HG03139 (cell line): Measurements from ENCODE around the gene PLA2G10.
"Not testable (repeated sequence)": the region's sequence is repeated elsewhere in the genome, so short reads cannot be mapped to it uniquely, and the experiment has no call there.

ENCODE experiments used
- ATAC-seq: cut with Tn5 transposase; IDR thresholded peaks from one replicate; pipeline ENCODE4 v1.9.1; 2021; ENCODE audit not compliant: unreplicated experiment

PLA2G10 gene, protein sequence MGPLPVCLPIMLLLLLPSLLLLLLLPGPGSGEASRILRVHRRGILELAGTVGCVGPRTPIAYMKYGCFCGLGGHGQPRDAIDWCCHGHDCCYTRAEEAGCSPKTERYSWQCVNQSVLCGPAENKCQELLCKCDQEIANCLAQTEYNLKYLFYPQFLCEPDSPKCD

DNA sequence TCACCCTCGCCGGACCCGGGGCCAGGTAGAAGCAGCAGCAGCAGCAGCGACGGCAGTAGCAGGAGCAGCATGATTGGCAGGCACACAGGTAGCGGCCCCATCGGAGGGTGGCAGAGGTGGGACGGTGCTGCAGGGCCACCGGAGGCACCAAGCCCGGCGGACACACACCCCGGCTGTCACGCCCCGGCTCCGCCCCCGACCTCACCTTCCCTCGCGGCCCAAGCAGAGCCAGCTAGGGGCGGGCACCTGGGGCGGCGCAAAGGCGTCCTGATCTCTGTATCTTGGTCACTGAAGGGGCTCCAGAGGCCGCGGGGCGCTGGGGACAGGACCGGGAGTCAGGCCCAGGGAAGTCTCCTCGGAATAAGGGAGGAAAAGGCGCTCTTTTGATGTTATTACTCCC is at the start of gene PLA2G10:
Gene PLA2G10, minus strand, starts transcription at position 180 of the 400 bp plus-strand sequence. Its CDS starts 79 bp downstream, at position 101.
- ATAC-seq = not testable (repeated sequence)

DNA sequence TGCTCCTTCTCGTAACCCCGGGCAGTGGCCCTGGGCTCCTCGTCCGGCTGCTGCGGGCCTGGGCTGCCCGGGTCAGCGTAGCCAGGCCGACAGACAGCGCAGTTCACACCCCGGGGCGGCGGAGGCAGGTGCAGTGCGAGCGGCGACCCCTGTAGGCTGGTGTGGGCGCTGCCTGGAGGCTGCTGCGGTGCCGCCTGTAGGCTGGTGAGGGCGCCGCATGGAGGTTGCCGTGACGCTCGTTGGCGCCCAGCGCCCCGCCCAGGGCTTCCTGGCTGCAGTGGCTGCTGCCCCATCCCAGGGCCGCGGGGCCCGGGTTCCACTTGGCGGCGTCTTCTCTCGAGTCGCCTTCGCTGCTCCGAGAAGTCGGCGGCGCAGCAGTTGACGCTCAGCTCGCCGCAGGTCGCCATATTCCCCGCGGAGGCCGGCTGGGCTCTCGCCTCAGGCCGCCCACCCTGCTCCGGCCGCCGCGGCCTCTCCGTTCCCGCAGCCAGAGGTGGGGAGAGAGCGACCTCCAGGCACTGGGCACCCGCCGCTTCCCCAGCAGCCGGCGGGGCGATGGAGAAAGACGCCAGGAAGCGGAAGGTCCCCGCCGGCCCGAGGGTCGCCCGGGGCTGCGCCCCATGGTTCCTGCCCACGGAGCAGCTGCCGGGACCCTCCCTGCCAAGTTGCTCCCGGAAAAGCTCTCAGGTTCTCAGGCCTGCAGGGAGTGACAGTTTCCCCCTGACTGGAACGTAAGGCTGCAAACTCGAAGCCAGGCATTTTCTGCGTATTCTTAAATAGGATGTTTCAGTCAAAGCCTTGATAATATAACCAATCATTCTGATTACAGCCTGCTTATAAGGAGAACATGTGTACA is 48.4 kb upstream of the PLA2G10 start, which contains the start of gene NPIPA2:
Gene NPIPA2, plus strand, starts transcription at position 261 of the 856 bp plus-strand sequence. CDS start 5,533 bp downstream, outside the sequence.
- ATAC-seq = peak; percentile 99

DNA sequence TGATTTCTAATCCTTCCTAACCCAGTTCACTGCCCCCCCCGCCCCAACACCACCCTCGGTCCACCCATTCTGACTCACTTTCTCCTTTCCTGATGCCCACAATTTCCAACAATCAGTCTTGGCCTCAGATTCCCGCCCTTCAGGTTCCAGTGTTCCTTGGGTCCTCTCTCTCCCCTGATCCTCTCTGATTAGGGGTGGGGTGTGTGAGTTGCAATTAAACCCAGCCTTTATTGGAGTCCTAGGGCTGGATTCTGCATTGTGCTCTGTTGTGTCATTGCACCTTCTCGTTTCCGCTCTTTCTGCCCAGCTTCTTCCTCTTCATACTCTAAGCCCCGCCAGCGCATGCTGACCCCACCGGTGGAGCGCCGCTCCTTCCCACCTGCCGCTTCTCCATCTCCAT is 47.7 kb upstream of the PLA2G10 start:
- ATAC-seq = not testable (repeated sequence)

DNA sequence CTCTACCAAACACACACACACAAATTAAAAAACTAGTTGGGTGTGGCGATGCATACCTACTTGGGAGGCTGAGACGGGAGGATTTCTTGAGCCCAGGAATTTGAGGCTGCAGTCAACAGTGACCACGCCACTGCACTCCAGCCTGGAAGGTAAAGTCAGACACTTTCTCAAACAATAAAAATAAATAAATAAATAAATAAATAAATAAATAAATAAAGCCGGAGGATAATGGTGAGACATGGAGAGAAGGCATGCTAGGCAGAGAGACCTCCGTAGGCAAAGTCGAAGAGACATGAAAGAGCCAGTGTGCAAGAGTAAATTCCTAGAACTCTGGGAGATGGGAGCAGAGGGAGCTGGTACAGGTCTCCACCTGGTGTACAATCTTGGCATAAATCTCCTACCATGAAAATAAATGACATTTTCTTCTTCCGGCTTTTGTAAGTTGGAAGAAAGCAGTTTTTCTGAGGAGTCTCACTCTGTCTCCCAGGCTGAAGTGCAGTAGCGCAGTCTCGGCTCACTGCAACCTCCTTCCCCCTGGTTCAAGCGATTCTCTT is 46.8 kb upstream of the PLA2G10 start:
- not testable (repeated sequence) for ATAC-seq

DNA sequence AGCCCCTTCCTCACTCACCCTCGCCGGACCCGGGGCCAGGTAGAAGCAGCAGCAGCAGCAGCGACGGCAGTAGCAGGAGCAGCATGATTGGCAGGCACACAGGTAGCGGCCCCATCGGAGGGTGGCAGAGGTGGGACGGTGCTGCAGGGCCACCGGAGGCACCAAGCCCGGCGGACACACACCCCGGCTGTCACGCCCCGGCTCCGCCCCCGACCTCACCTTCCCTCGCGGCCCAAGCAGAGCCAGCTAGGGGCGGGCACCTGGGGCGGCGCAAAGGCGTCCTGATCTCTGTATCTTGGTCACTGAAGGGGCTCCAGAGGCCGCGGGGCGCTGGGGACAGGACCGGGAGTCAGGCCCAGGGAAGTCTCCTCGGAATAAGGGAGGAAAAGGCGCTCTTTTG is 39.1 kb upstream of the PLA2G10 start:
- ATAC-seq = not testable (repeated sequence)

DNA sequence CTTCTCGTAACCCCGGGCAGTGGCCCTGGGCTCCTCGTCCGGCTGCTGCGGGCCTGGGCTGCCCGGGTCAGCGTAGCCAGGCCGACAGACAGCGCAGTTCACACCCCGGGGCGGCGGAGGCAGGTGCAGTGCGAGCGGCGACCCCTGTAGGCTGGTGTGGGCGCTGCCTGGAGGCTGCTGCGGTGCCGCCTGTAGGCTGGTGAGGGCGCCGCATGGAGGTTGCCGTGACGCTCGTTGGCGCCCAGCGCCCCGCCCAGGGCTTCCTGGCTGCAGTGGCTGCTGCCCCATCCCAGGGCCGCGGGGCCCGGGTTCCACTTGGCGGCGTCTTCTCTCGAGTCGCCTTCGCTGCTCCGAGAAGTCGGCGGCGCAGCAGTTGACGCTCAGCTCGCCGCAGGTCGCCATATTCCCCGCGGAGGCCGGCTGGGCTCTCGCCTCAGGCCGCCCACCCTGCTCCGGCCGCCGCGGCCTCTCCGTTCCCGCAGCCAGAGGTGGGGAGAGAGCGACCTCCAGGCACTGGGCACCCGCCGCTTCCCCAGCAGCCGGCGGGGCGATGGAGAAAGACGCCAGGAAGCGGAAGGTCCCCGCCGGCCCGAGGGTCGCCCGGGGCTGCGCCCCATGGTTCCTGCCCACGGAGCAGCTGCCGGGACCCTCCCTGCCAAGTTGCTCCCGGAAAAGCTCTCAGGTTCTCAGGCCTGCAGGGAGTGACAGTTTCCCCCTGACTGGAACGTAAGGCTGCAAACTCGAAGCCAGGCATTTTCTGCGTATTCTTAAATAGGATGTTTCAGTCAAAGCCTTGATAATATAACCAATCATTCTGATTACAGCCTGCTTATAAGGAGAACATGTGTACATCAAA is 9.3 kb upstream of the PLA2G10 start, which contains the start of gene NPIPA3:
Gene NPIPA3, plus strand, starts transcription at position 256 of the 856 bp plus-strand sequence. CDS start 5,533 bp downstream, outside the sequence.
- peak; percentile 98 for ATAC-seq

DNA sequence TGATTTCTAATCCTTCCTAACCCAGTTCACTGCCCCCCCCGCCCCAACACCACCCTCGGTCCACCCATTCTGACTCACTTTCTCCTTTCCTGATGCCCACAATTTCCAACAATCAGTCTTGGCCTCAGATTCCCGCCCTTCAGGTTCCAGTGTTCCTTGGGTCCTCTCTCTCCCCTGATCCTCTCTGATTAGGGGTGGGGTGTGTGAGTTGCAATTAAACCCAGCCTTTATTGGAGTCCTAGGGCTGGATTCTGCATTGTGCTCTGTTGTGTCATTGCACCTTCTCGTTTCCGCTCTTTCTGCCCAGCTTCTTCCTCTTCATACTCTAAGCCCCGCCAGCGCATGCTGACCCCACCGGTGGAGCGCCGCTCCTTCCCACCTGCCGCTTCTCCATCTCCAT is 8.6 kb upstream of the PLA2G10 start:
- ATAC-seq = not testable (repeated sequence)

DNA sequence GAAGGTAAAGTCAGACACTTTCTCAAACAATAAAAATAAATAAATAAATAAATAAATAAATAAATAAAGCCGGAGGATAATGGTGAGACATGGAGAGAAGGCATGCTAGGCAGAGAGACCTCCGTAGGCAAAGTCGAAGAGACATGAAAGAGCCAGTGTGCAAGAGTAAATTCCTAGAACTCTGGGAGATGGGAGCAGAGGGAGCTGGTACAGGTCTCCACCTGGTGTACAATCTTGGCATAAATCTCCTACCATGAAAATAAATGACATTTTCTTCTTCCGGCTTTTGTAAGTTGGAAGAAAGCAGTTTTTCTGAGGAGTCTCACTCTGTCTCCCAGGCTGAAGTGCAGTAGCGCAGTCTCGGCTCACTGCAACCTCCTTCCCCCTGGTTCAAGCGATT is 7.8 kb upstream of the PLA2G10 start:
- ATAC-seq = not testable (repeated sequence)

DNA sequence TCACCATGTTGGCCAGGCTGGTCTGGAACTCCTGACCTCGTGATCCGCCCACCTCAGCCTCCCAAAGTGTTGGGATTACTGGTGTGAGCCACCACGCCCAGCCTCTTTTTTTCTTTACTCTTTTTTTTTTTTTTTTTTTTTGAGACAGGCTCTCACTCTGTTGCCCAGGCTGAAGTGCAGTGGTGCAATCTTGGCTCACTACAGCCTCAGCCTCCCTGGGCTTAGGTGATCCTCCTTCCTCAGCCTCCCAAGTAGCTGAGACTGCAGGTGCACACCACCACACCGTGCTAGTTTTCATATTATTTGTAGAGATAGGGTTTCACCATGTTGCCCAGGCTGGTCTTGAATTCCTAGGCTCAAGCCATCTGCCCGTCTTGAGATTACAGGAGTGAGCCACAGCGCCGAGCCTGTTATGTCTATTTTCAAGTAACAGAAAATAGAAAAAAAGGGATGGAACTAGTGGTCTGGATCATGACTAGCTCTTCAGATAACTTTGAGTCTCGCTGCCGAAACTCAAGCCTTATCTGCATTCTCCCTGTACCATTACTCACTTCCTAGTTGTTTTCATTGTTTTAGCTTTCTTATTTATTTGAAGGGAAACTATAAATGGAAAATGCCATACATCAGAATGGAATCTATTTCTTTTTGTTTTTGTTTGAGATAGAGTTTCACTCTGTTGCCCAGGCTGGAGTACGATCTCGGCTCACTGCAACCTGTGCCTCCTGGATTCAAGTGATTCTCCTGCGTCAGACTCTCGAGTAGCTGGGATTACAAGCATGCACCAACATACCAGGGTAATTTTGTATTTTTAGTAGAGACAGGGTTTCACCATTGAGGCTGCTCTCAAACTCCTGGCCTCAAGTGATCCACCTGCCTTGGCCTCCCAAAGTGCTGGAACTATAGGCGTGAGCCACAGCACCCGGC is 8.0 kb downstream of the PLA2G10 start:
- ATAC-seq = not testable (repeated sequence)

DNA sequence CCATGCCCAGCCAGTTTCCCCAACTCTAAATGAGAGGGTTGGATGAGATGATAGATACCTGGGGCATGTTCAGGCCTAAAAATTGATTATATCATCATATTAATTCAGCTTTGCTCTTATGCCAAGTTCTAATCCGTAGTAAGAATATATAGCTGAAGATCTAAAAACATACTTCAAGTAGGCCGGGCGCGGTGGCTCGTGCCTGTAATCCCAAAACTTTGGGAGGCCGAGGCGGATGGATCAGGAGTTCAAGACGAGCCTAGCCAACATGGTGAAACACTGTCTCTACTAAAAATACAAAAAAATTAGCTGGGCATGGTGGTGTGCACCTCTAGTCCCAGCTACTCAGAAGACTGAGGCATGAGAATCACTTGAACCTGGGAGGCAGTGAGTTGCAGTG is 12.0 kb downstream of the PLA2G10 start:
- no peak for ATAC-seq

DNA sequence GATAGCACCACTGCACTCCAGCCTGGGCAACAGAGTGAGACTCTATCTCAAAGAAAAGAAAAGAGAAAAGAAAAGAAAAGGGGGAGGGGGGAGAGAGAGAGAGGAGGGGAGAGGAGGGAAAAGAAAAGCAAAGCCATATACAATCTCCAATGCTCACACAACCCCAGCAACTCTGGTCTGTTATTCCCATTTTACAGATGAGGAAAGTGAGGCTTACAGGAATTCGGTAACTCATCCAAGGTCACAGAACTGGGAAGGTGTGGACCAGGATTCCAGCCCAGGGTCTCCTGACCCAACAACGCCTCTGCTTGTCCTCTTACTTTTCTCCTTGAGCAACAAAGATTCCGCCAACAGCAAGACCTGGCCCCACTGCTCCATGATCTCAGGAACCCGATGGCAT is 13.0 kb downstream of the PLA2G10 start:
- no peak for ATAC-seq

DNA sequence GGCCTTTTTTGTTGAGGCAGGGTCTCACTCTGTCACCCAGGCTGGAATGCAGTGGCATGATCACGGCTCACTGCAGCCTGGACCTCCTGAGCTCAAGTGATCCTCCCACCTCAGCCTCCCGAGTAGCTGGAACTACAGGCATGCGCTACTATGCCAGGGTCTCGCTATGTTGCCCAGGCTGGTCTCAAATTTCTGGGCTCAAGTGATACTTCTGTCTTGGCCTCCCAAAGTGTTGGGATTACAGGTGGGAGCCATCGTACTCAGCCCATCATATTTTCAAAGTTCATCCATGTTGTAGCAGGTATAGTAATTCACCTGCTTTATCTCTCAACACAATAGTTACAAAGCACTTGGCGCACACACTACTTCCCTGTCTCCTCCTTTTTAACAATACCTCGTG is 13.7 kb downstream of the PLA2G10 start:
- ATAC-seq = not testable (repeated sequence)

DNA sequence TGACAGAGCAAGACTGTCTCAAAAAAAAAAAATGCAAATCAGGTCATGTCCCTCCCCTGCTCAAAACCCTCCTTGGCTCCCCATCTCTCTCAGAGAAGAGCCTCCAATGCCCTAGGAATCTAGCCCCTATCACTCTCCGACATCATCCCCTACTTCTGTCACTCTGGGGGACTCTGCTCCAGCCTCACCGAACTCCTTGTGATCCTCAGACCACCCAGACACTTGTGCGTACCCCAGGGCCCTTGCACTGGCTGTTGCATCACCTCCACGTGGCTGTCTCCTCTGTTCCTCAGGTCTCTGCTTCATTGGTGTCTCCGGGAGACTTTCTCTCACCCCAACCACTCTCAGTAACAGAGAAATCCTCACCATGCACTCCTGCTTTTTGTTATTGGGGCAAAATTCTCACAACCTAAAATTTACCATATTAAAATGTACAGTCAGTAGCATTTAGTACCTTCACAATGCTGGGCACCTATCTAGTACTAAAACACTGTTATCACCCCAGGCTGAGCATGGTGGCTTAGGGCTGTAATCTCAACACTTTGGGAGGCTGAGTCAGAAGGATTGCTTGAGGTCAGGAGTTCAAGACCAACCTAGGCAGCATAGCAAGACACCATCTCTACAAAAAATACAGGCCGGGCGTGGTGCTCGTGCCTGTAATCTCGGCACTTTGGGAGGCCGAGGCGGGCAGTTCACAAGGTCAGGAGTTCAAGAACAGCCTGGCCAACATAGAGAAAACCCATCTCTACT is 15.2 kb downstream of the PLA2G10 start:
- no peak for ATAC-seq

DNA sequence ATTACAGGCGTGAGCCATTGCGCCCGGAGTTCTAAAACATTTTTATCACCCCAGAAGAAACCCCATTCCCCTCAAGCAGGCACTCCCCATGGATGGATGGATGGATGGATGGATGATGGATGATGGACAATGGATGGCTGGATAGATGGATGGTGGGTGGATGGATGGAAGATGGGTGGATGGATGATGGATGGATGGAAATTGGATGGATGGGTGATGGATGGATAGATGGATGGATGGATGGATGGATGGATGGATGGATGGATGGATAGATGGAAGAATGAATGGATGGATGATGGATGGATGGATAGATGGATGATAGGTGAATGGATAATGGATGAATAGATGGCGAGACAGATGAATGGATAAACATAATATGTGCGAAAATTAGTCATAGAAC is 16.5 kb downstream of the PLA2G10 start:
- ATAC-seq = no peak

DNA sequence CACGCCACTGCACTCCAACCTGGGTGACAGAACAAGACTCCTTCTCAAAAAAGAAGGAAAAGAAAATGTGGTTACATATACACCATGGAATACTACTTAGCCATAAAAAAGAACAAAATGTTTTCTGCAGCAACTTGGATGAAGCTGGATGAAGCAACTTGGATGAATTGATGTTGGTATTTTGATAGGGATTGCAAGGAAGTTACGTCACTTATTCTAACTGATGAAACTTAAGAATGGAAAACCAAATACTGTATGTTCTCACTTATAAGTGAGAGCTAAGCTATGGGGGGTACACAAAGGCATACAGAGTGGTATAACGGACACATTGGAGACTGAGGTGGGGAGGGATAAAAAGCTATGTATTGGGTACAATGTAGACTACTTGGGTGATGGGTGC is 17.5 kb downstream of the PLA2G10 start:
- ATAC-seq = no peak

DNA sequence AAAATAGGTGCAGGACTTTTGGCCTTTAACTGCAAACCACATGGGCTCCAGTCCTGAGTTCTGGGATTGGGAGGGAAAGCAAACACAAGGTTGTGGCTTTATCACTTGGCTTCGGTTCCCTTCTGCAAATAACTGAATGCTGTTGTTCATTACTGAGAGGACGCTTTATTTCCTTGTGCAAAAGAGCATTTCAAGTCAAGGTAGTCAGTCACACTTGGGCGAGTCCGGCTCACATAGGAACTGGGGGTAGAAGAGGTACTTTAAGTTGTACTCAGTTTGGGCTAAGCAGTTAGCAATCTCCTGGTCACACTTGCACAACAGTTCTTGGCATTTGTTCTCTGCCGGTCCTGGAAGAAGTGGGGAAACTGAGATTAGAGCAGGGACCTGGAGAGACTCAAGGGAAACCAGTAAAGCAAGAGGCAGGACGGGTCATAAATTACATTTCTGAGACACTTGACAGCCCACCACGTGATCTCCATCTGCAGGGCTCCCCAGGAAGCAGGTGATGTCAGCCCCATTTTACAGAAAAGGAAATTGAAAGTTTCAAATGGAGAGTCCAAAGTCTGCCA is 21.6 kb downstream of the PLA2G10 start:
- ATAC-seq = no peak

DNA sequence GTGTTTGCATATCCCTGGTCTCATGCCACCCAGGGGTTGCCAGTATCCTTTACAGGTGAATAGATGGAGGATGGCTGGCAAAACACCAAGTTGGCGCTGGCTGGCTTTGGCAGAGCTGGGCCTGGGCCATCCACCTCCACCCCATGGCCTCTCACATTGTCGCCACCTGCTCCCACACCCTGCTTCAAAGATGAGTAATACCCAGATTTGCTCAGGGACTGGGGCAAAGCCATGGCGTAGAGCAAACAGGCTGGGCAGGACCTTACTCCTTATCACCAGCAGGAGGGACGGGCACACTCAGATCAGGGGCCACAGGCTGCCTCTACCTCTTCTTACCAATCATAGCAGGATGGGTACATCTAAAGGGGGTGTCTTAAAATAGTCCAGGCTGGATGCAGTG is 24.3 kb downstream of the PLA2G10 start:
- no peak for ATAC-seq

DNA sequence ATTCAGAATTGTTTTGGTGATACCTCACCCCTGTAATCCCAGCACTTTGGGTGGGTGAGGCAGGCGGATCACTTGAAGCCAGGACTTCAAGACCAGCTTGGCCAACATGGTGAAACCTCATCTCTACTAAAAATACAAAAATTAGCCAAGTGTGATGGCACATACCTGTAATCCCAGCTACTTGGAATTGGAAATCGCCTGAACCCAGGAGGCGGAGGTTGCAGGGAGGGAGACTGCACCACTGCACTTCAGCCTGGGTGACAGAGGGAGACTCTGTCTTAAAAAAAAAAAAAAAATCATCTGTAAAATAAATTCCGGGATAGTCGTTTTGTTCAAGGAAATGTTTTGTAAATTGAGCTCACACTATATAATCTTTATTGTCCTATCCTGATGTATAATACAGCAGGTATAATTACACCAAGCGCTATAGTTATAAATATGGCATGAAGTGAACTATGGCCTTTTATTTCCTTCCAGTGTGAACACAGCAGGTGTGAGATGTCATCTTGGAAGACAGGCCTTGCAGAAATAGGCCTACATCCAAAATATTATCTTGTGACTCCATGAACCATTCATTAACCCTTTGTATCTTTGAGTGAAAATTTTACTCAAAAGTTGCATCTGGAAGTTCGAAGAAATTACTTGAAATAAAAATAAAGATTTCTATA is 25.4 kb downstream of the PLA2G10 start:
- ATAC-seq = no peak
